ENCODE results near the gene GNGT2. TPM values are rescaled to one million over a fixed set of nuclear protein-coding genes. Genes with fewer than 3 reads are reported as not detected.
A peak's percentile ranks its signal among the peaks of the same experiment; 100 is the strongest.

The GNGT2 gene
- total RNA-seq, 1 donor from 2014 or later: 18.4 TPM

DNA sequence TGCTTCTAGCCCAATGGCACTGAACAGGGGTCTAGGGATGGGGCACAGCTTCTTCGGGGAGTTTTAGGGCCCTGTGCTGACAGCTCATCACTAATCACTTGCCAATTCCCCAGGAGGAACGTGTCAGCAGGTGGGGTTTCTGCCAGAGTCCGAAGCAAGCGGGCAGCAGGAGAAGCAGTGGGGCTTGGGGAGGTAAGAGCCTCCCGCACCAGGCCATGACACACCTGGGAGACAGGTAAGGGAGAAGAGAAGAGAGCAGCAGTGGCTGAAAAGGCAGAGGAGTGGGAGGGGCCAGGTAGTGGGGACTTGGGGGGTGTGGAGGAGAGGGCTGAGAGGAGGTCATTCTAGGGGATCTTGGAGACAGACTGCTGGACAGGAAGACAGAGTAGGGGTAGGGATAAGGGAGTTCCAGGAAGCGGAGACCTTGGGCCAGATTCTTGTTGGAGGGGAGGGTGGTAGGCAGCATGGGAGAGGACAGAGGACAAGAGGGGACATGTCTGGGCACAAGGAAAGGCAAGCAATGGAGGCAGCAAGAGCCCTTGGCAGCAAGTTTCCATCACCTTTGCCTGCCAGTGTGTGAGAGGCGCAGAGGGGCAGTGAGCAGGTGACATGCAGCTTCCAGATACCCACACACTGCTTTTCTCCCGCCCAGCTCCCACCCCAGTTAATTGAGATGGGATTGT lies 15.3 kb upstream of the GNGT2 start:
- intact Hi-C loops (cut with micrococcal nuclease): loop anchor here (2.0 to 5.0 kb wide), 3 partner anchors 13 to 1182 kb away; partner anchors contain the start of gene B4GALNT2
- Mint-ChIP-seq H3K36me3 (ENCODE audit: low read depth) (peaks cover 24% of the 10 kb centered on the region), H3K27me3 (ENCODE audit: insufficient read depth) (peaks cover 27% of the 10 kb centered on the region), H3K27ac (no peak overlapping the region), H3K9me3 (no peaks in the 10 kb centered on the region), H3K4me1 (ENCODE audit: low read depth) (peaks cover 44% of the 10 kb centered on the region), H3K4me3 (no peak overlapping the region)
- no peak for DNase-seq (ENCODE audit: low spot score)

DNA sequence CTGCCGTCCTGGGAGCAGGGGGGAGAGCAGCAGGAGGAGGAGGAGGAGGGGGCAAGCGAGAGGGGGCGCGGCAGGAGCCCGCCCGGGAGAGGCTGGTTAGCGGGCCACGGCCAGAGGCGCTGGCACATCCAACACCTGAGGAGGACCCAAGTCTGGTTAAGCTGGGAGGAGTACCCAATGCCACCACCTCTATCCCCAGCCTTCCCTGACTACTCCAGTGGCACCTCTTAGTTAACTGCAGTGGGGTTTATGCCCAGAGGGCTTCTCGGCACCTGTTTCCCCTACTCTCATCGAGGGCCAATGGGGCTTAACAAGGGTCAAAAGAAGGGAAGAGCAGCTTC lies 14.6 kb upstream of the GNGT2 start:
- Mint-ChIP-seq H3K27me3 (ENCODE audit: insufficient read depth) (peaks cover 27% of the 10 kb centered on the region), H3K4me3 (peak overlapping the region; percentile 39), H3K27ac (no peak overlapping the region), H3K9me3 (no peaks in the 10 kb centered on the region), H3K4me1 (ENCODE audit: low read depth) (peaks cover 44% of the 10 kb centered on the region), H3K36me3 (ENCODE audit: low read depth) (peaks cover 27% of the 10 kb centered on the region)
- intact Hi-C loops (cut with micrococcal nuclease): loop anchor here (5.0 kb wide), 2 partner anchors 93 to 1182 kb away; partner anchors contain the start of gene B4GALNT2
- DNase-seq (ENCODE audit: low spot score): no peak

DNA sequence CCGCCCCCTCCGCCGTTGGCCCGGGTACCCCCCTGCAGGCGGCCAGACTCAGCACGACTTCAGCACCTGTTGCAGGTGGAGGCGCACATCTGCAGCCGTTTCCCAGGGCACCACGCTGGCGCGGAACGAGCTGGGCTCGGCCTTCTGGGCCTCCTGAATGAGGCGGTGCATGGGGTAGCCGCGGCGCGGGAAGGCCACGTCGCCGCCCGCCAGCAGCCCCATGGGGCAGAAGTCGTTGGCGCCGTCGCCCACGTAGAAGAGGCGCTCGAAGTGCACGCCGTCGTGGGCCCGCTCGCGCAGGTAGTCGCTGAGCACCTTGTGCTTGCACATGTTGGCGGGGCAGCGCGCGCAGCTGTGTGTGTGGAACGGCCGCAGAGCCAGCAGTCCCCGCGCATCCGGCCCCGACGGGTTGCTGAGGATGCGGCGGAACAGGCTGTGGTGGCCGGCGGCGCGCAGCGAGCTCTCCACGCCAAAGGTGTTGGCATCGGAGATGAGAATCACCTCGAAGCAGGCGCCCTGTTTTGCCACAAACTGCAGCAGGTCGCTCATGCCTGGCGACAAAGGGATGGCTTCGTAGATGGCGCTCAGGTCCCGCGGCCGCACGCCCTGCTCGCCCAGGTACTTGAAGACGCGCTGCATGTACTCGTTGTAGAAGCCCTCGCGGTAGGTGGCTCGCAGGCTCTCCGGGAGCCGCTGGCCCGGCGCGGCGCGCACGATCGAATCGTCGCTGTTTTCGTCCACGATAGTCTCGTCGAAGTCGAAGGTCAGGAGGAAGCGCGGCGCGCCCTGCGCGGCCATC lies 14.0 kb upstream of the GNGT2 start:
- Mint-ChIP-seq H3K4me3 (peak overlapping the region; percentile 39), H3K27me3 (ENCODE audit: insufficient read depth) (peaks cover 23% of the 10 kb centered on the region), H3K9me3 (no peaks in the 10 kb centered on the region), H3K36me3 (ENCODE audit: low read depth) (peaks cover 27% of the 10 kb centered on the region), H3K4me1 (ENCODE audit: low read depth) (peaks cover 40% of the 10 kb centered on the region), H3K27ac (no peak overlapping the region)
- peak; percentile 48 for DNase-seq (ENCODE audit: low spot score)
- intact Hi-C loops (cut with micrococcal nuclease): no loop called here

DNA sequence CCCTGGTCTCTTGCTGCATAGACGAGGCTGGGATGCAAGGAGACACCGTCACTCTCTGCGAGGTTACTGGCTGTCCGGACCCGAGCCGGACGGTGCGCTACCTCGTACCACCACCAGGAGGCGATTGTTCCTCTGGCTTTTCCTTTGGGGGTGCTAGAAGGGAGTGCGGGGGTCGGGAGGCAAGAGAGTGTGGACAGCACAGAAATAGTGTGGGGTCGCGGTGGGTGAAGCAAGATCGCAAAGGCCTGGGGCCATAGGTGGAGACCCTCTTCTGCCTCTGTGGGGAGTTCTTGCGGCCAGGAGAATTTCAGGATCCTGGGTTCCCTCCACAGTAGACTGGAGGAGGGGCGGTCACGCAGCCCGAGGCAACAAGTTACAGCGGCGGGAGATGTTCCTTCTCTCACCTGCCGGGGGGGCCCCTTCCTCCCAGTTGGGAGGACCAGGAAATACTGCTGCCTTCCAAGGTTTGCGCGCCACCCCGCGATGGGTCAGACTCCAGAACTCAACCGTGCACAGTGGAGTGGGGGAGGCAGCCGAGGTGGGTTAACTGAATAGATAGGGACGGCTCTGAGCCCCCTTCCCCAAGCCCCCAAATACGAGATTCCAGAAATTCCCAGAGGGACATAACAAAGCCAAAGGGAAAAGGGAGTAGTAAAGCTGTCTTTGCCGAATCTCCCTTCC lies 13.3 kb upstream of the GNGT2 start:
- Mint-ChIP-seq H3K4me3 (peak overlapping the region; percentile 64), H3K27me3 (ENCODE audit: insufficient read depth) (peaks cover 16% of the 10 kb centered on the region), H3K4me1 (ENCODE audit: low read depth) (peaks cover 40% of the 10 kb centered on the region), H3K27ac (peak overlapping the region; percentile 30), H3K36me3 (ENCODE audit: low read depth) (peaks cover 30% of the 10 kb centered on the region), H3K9me3 (no peaks in the 10 kb centered on the region)
- intact Hi-C loops (cut with micrococcal nuclease): no loop called here
- DNase-seq (ENCODE audit: low spot score): peak; percentile 49

DNA sequence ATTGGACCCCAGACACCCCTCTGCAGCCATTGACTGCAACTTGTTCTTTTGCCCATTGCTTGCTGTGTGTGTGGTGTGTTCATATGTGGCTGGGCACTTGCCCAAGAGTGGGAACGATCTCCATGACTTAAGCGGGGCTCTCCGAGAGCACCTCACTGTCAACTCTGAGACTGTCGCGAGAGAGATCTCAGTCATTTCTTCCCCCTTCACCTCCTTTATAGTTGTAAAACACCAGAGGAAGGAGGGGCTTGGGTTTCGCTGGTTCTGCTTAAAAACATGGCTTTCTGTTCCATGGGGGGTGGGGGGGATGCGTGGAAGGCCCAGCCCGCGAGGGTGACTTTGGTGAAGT lies 12.8 kb upstream of the GNGT2 start:
- intact Hi-C loops (cut with micrococcal nuclease): no loop called here
- Mint-ChIP-seq H3K27ac (peak overlapping the region; percentile 30), H3K9me3 (no peaks in the 10 kb centered on the region)

DNA sequence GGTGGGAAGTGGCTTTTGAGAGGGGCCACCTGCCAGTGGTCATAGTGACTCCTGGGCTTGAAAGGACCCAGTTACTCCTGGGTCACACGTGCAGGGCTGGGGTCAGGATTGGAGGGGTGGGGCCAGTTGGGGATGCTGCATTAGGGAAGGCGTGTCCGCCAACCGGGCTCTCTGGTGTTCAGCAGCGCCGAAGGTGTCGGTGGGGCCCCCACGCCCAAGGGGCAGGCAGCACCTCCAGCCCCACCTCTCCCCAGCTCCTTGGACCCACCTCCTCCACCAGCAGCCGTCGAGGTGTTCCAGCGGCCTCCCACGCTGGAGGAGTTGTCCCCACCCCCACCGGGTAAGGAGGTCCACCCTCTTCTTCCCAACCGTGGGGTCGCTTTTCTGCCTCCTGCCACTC lies 9.6 kb upstream of the GNGT2 start:
- no peak for DNase-seq (ENCODE audit: low spot score)
- no peak overlapping the region for H3K27ac Mint-ChIP-seq
- no peaks in the 10 kb centered on the region for H3K9me3 Mint-ChIP-seq
- peak overlapping the region; percentile 22 for H3K4me3 Mint-ChIP-seq
- peaks cover 64% of the 10 kb centered on the region for H3K4me1 Mint-ChIP-seq (ENCODE audit: low read depth)
- H3K27me3 Mint-ChIP-seq (ENCODE audit: insufficient read depth): peaks cover 4% of the 10 kb centered on the region
- intact Hi-C loops (cut with micrococcal nuclease): loop anchor here (2.0 kb wide), 1 partner anchor 39 kb away; no protein-coding TSS in a partner anchor
- H3K36me3 Mint-ChIP-seq (ENCODE audit: low read depth): peaks cover 47% of the 10 kb centered on the region

More for the DNA sequence above, 12.8 kb upstream of the GNGT2 start:
- peaks cover 14% of the 10 kb centered on the region for H3K27me3 Mint-ChIP-seq (ENCODE audit: insufficient read depth)
- H3K4me3 Mint-ChIP-seq: no peak overlapping the region
- no peak for DNase-seq (ENCODE audit: low spot score)
- peaks cover 45% of the 10 kb centered on the region for H3K4me1 Mint-ChIP-seq (ENCODE audit: low read depth)
- peaks cover 33% of the 10 kb centered on the region for H3K36me3 Mint-ChIP-seq (ENCODE audit: low read depth)

DNA sequence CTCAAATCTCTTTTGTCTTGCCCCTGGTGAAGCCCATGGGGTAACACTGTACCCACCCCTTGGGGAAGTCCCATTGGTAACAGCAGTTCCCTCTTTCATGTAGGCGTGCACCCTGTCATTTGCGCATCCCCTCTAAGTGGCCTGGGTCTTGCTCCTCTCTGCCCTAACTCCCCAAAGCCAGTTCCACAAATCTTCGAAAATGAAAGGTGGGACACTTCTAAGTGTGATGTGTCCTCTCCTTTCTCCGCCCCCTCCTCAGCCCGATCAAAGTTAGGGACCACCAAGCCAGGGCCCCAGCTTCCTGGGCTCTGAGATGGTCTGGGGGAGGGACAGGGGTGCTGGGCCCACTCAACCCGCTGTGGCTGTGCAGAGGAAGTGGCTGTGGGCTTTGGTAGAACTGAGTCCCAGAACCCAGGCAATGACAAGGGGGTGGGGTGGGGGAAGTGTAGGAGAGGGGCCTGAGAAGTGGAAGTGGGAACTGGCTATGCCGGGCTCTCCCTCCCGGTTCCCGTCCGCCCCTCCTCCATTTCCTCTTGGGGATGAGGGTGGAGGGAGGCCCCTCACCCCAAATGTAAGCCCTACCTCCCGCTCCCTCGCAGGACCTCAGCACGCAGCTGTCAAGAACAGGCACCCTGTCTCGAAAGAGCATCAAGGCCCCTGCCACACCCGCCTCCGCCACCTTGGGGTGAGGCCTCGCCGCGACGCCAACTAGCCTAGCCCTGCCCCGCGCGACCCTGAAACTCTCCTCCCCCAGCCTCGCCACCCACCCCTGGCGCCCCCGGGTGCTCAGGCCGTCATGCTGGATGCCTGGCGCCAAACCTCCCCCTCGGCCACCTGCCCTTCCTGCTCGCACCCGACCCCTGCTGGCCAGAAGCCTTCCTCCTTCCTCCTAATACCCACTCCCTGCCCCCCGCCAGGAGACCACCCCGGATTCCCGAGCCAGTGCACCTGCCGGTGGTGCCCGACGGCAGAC lies 8.9 kb upstream of the GNGT2 start:
- intact Hi-C loops (cut with micrococcal nuclease): loop anchor here (1.0 to 2.0 kb wide), 3 partner anchors 9 to 38 kb away; partner anchors contain the start of genes ABI3 and GNGT2
- DNase-seq (ENCODE audit: low spot score): peak; percentile 42
- Mint-ChIP-seq H3K4me3 (peak overlapping the region; percentile 35), H3K9me3 (no peaks in the 10 kb centered on the region), H3K27me3 (ENCODE audit: insufficient read depth) (no peaks in the 10 kb centered on the region), H3K36me3 (ENCODE audit: low read depth) (peaks cover 48% of the 10 kb centered on the region), H3K27ac (peak overlapping the region; percentile 81), H3K4me1 (ENCODE audit: low read depth) (peaks cover 67% of the 10 kb centered on the region)

DNA sequence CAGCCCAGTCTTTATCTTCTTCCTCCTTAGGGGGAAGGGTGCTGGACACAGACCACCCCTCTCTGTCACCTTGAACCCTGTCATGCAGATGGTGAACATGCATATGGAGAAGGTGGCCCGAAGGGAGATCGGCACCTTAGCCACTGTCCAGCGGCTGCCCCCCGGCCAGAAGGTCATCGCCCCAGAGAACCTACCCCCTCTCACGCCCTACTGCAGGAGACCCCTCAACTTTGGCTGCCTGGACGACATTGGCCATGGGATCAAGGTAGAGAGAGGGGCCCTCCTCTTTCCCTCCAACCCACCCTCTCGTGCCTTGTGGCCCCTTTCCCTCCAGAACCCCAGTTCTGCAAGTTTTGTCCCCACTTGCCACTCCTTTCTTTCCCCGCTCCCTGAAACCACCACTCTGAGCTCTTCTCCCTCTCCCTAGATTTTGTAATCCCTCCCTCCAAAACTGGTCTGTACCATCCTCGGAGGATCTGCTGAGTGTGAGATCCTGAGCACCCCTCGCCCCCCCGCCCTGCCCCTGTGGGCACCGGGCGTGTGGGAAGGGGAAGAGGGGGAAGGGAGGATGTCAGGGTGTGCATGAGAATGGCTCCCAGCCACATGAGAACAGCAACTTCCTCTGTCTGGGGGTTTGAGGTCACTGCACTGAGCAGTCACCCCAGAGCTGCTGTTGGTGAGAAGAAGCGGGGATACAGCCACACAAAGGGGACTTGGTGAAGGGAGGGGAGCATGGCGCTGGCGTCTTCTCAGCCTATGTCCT lies 7.5 kb upstream of the GNGT2 start:
- peaks cover 48% of the 10 kb centered on the region for H3K36me3 Mint-ChIP-seq (ENCODE audit: low read depth)
- H3K4me3 Mint-ChIP-seq: peak overlapping the region; percentile 82

DNA sequence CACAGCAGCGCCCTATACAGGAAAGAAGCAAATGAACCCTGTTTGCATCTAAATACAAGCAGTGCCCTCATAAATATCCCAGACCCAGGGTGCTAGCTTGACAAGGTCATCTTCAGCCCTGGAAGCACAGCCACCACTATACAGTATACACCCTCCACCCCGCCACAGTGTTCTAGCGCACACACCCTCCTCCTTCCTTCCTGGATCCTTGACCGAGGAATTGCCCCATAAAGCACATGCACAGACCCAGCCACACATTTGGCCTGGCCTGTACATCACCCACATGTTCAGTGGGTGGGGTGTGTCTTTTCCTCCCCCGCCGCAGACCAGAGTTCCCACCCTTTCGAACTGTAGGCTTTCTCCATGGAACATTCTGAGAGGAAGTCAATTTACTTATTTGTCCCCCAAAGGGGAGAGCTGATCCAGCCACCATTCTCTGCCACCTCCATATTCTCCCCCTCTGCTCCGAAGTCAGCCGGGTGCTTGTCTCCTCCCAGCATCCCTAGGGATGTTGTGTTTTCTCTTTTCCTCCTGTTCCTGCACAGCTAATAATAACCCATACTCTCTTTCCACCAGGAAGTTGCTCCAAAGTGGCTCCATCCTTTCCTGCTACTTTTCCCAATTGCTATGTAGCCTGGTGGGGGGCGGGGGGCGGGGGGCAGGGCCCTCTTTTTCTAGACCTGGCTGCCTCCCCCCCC lies 6.7 kb upstream of the GNGT2 start:
- intact Hi-C loops (cut with micrococcal nuclease): no loop called here
- Mint-ChIP-seq H3K9me3 (no peaks in the 10 kb centered on the region), H3K4me1 (ENCODE audit: low read depth) (peaks cover 72% of the 10 kb centered on the region), H3K4me3 (peak overlapping the region; percentile 50), H3K27me3 (ENCODE audit: insufficient read depth) (no peaks in the 10 kb centered on the region), H3K36me3 (ENCODE audit: low read depth) (peaks cover 44% of the 10 kb centered on the region), H3K27ac (peak overlapping the region; percentile 75)
- no peak for DNase-seq (ENCODE audit: low spot score)

More for the DNA sequence above, 7.5 kb upstream of the GNGT2 start:
- peak; percentile 65 for DNase-seq (ENCODE audit: low spot score)
- intact Hi-C loops (cut with micrococcal nuclease): loop anchor here (1.0 to 2.0 kb wide), 3 partner anchors 8 to 37 kb away; partner anchors contain the start of genes ABI3 and GNGT2
- Mint-ChIP-seq H3K4me1 (ENCODE audit: low read depth) (peaks cover 72% of the 10 kb centered on the region), H3K27me3 (ENCODE audit: insufficient read depth) (no peaks in the 10 kb centered on the region), H3K9me3 (no peaks in the 10 kb centered on the region), H3K27ac (peak overlapping the region; percentile 82)

DNA sequence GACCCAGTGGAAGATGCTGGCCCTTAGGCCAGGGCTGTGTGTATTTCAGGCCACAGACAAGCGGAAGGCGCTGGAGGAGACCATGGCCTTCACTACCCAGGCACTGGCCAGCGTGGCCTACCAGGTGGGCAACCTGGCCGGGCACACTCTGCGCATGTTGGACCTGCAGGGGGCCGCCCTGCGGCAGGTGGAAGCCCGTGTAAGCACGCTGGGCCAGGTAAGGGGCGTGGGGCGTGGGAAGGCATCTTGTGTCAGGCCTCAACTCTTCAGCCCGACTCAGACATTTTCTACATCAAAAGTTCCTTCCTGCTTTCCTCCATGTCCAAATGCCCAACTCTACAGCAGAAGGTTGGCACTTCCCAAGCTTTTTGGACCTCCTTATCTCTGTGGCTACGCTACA lies 6.1 kb upstream of the GNGT2 start:
- no peak for DNase-seq (ENCODE audit: low spot score)
- Mint-ChIP-seq H3K4me3 (peak overlapping the region; percentile 71), H3K9me3 (no peaks in the 10 kb centered on the region), H3K27ac (peak overlapping the region; percentile 78), H3K4me1 (ENCODE audit: low read depth) (peaks cover 69% of the 10 kb centered on the region), H3K36me3 (ENCODE audit: low read depth) (peaks cover 40% of the 10 kb centered on the region), H3K27me3 (ENCODE audit: insufficient read depth) (no peaks in the 10 kb centered on the region)
- intact Hi-C loops (cut with micrococcal nuclease): no loop called here

DNA sequence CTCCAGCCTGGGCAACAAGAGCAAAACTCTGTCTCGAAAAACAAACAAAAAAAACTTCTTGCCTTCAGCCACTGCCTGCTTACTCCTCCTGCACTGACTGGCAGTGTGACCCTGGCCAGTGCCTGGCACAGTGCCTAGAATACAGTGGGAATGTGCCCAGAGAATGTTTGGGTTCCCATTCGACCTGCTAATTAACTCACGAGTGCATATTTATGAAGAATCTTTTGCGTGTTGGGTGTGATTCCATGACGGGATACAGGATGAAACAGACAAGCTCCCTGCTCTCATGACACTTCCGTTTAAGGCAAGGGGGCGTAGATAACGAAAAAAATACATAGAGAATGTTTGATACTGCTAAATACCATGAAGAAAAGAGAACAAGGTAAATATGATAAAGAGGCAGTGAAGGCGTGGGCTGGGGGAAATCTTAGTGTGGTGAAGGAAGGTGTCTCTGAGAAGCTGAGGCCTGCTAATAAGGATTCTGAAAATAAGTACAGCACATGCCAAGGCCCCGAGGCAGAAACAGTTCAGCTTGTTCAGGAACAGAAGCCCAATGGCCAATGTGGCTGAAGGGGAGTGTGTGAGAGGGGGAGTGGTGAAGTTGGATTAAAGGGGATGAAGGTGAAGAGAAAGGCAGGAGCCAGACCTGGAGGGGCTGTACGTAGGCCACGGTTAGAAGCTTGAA lies 4.4 kb upstream of the GNGT2 start:
- no peak for DNase-seq (ENCODE audit: low spot score)
- H3K4me3 Mint-ChIP-seq: peak overlapping the region; percentile 79
- H3K27me3 Mint-ChIP-seq (ENCODE audit: insufficient read depth): no peaks in the 10 kb centered on the region
- no peaks in the 10 kb centered on the region for H3K9me3 Mint-ChIP-seq
- H3K4me1 Mint-ChIP-seq (ENCODE audit: low read depth): peaks cover 84% of the 10 kb centered on the region
- peaks cover 38% of the 10 kb centered on the region for H3K36me3 Mint-ChIP-seq (ENCODE audit: low read depth)
- peak overlapping the region; percentile 92 for H3K27ac Mint-ChIP-seq
- intact Hi-C loops (cut with micrococcal nuclease): no loop called here
